Epithelial cell of proximal tubule (primary cell): ENCODE results near the gene AUTS2. TPM values are rescaled to one million over a fixed set of nuclear protein-coding genes. Genes with fewer than 3 reads are reported as not detected.
A peak's percentile ranks its signal among the peaks of the same experiment; 100 is the strongest.

Source experiments
- DNase-seq: peaks from one replicate; pipeline ENCODE4 v3.0.0-alpha.2; 2011; ENCODE audit warnings: low read depth
- H3K4me3 ChIP-seq: 2 replicates; pipeline ENCODE4 v1.5.1; 2011; ENCODE audit warnings: low read depth, mild to moderate bottlenecking, low read length
- CTCF ChIP-seq: conservative IDR thresholded peaks from 2 replicates; pipeline ENCODE4 v1.5.1; 2012; ENCODE audit warnings: low read depth, mild to moderate bottlenecking, low read length
- total RNA-seq: library from RNA; depleted of rRNA; stranded (reverse); fragments of >200 nt; gene quantifications from 2 replicates; pipeline ENCODE4 v1.2.3, GENCODE V29; 2015

The AUTS2 gene
- total RNA-seq, 1 donor from 2014 or later = 10.0 TPM

- TF ChIP-seq CTCF = no peak
- H3K4me3 ChIP-seq = no peak overlapping the region
- peak; percentile 41 for DNase-seq
These were observed 1235.5 kb downstream of the AUTS2 start for GRCh38 chr7:70833726-70834125.

- no peak for TF ChIP-seq CTCF
- H3K4me3 ChIP-seq = no peak overlapping the region
- DNase-seq = no peak
These were observed 1236.1 kb downstream of the AUTS2 start for GRCh38 chr7:70834424-70834823.

- no peak for TF ChIP-seq CTCF
- DNase-seq = no peak
- H3K4me3 ChIP-seq = no peak overlapping the region
These were observed 1237.4 kb downstream of the AUTS2 start for GRCh38 chr7:70835658-70836057.

GRCh38 chr7:70836279-70836678, 1238.0 kb downstream of the AUTS2 start:
- TF ChIP-seq CTCF = no peak
- no peak for DNase-seq
- no peak overlapping the region for H3K4me3 ChIP-seq

GRCh38 chr7:70836946-70837345, 1238.7 kb downstream of the AUTS2 start:
- DNase-seq = no peak
- no peak overlapping the region for H3K4me3 ChIP-seq
- no peak for TF ChIP-seq CTCF

- H3K4me3 ChIP-seq = no peak overlapping the region
- no peak for TF ChIP-seq CTCF
These were observed 1239.3 kb downstream of the AUTS2 start for GRCh38 chr7:70837589-70837988.

GRCh38 chr7:70838292-70838907, 1240.1 kb downstream of the AUTS2 start:
- H3K4me3 ChIP-seq = no peak overlapping the region
- DNase-seq = no peak
- no peak for TF ChIP-seq CTCF

More at GRCh38 chr7:70837589-70837988, 1239.3 kb downstream of the AUTS2 start:
- no peak for DNase-seq
